Measurements from ENCODE around the gene FSCN2.

The FSCN2 gene

DNA sequence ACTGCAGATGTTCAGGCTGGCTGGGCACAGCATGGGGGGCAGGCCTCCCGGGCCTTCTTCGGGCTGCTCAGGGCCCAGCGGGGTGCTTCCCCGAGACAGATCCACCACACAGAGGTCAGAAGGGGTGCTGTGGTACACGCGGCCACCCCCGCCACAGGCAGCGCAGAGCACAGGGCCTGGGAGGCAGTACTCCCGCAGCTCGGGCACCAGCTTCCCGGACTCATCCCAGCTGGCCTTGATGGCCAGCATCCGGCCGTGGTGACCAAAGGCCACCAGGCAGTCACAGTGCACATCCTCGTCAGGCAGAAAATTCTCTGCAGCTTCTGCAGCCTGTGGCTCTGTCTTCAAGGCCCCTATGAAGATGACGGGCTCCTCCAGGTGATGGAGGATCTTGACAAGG is 22.1 kb downstream of the FSCN2 start:
- DNase-seq (ENCODE audit: low spot score): no peak
- H3K27ac ChIP-seq: peak overlapping the region; percentile 96
- POLR2A ChIA-PET (ENCODE audit: low non-redundant PET): no interaction called here
- TF ChIP-seq, protein P1, sequence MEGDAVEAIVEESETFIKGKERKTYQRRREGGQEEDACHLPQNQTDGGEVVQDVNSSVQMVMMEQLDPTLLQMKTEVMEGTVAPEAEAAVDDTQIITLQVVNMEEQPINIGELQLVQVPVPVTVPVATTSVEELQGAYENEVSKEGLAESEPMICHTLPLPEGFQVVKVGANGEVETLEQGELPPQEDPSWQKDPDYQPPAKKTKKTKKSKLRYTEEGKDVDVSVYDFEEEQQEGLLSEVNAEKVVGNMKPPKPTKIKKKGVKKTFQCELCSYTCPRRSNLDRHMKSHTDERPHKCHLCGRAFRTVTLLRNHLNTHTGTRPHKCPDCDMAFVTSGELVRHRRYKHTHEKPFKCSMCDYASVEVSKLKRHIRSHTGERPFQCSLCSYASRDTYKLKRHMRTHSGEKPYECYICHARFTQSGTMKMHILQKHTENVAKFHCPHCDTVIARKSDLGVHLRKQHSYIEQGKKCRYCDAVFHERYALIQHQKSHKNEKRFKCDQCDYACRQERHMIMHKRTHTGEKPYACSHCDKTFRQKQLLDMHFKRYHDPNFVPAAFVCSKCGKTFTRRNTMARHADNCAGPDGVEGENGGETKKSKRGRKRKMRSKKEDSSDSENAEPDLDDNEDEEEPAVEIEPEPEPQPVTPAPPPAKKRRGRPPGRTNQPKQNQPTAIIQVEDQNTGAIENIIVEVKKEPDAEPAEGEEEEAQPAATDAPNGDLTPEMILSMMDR (conservative IDR thresholded peaks at IDR 0.05; ENCODE audit: low read depth): no peak
- CTCF ChIA-PET: no interaction called here

GRCh38 chr17:81550830-81551457 is 22.8 kb downstream of the FSCN2 start:
- ChIA-PET POLR2A (ENCODE audit: low non-redundant PET) (interaction anchor here (1.0 to 1.2 kb wide), 2 partner anchors 32 to 36 kb away, joined by 3 read pairs; no protein-coding TSS in a partner anchor), CTCF (interaction anchor here (0.6 kb wide), 1 partner anchor 103 kb away, joined by 4 read pairs; no protein-coding TSS in a partner anchor)
- peak overlapping the region; percentile 96 for H3K27ac ChIP-seq

DNA sequence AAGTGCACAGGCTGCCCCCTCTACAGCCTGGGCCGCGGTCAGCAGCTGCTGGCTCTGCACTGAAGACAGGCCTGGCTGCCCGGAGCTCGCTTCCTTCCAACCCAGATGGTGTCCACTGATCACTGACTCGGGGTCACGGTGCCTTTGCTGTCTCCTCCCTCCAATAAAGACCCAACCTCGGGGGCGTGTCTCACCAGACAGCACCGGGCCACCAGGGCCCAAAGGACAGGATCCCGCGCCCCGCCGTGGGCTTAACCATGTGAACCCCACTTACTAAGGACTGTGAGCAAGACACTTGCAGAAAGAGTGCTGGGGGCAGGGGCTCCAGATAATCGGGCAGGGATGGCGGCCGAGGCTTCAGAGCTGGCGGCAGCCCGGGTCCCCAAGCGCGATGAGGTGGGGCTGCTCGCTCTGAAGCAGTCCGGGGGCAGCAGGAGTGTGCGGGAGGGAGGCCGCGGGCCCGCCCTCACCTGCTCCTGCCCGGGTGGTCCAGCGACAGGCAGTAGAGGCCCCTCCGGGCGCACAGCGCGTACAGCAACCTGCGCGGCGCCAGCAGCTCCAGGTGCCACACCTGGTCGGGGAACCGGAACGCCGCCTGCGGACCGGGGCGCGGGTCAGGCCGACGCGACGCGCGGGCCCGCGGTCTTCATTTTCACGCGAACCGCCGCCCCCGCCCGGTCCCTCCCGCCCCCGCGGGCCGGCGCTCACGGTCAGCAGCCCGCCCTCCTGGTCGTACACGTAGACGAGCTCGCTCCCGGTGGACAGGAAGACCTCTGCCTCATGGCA is 23.5 kb downstream of the FSCN2 start:
- POLR2A ChIA-PET (ENCODE audit: low non-redundant PET): interaction anchor here (0.8 to 1.2 kb wide), 3 partner anchors 33 to 161 kb away, joined by 3 read pairs; partner anchors contain the start of gene SLC25A10
- peak; percentile 24 for DNase-seq (ENCODE audit: low spot score)
- CTCF ChIA-PET: interaction anchor here (0.6 to 1.0 kb wide), 3 partner anchors 33 to 104 kb away, joined by 3 to 4 read pairs (median 4); no protein-coding TSS in a partner anchor
- TF ChIP-seq, protein P1 (conservative IDR thresholded peaks at IDR 0.05; ENCODE audit: low read depth): no peak
- peak overlapping the region; percentile 96 for H3K27ac ChIP-seq

More at GRCh38 chr17:81550830-81551457, 22.8 kb downstream of the FSCN2 start:
- TF ChIP-seq, protein P1 (conservative IDR thresholded peaks at IDR 0.05; ENCODE audit: low read depth): no peak
- no peak for DNase-seq (ENCODE audit: low spot score)

- TF ChIP-seq, protein P1 (conservative IDR thresholded peaks at IDR 0.05; ENCODE audit: low read depth): no peak
- H3K27ac ChIP-seq: peak within 1 kb of the TSS; percentile 96
- ChIA-PET POLR2A (ENCODE audit: low non-redundant PET) (interaction anchor here (0.8 to 1.2 kb wide), 3 partner anchors 34 to 160 kb away, joined by 3 read pairs; partner anchors contain the start of gene SLC25A10), CTCF (interaction anchor here (0.6 to 1.0 kb wide), 2 partner anchors 33 to 49 kb away, joined by 3 to 4 read pairs; no protein-coding TSS in a partner anchor)
- DNase-seq (ENCODE audit: low spot score): peak; percentile 88
Observed at GRCh38 chr17:81552244-81553017, 24.3 kb downstream of the FSCN2 start, which contains the start of gene FAAP100. TSS of gene FAAP100 (minus strand) at chr17:81552353. CDS start at chr17:81552330, 23 bp downstream.

DNA sequence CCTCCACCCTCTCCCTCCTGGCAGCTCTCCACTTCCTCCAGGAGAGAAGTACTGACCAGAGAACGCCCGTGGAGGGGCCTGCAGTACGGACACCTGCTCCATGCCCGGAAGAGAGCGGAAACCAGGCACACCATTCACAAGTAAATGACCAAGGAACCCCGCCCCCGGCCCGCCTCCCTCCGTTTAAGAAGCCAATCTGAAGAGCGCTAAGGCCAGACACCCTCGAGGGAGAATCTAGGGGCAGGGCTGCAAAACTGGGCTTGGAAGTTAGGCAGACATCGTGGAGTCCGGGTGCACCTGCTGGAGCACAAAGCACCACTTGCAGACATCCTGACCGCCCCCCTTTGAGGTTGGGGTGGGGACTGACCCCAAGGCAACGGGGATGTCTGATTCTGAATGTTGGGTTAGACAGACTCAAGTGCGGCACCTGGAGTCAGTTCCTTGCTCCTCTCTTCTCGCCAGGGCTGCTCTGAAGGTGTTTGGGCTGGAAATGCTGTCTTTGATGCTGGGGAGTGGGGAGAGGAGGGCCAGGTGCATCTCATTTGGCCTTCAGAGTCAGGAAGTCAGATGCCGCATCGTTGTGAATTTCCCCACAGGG is 24.9 kb downstream of the FSCN2 start:
- peak overlapping the region; percentile 96 for H3K27ac ChIP-seq
- ChIA-PET CTCF (no interaction called here), POLR2A (ENCODE audit: low non-redundant PET) (no interaction called here)
- TF ChIP-seq, protein P1 (conservative IDR thresholded peaks at IDR 0.05; ENCODE audit: low read depth): no peak
- DNase-seq (ENCODE audit: low spot score): peak; percentile 81
